Measurements from ENCODE around the gene OAS1.

GRCh38 chr12:112869778-112870177, 37.0 kb upstream of the OAS1 start:
- TF ChIP-seq, protein P1, sequence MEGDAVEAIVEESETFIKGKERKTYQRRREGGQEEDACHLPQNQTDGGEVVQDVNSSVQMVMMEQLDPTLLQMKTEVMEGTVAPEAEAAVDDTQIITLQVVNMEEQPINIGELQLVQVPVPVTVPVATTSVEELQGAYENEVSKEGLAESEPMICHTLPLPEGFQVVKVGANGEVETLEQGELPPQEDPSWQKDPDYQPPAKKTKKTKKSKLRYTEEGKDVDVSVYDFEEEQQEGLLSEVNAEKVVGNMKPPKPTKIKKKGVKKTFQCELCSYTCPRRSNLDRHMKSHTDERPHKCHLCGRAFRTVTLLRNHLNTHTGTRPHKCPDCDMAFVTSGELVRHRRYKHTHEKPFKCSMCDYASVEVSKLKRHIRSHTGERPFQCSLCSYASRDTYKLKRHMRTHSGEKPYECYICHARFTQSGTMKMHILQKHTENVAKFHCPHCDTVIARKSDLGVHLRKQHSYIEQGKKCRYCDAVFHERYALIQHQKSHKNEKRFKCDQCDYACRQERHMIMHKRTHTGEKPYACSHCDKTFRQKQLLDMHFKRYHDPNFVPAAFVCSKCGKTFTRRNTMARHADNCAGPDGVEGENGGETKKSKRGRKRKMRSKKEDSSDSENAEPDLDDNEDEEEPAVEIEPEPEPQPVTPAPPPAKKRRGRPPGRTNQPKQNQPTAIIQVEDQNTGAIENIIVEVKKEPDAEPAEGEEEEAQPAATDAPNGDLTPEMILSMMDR (IDR thresholded peaks at IDR 0.05 in 2 of 3, conservative IDR thresholded peaks at IDR 0.05 in 1 of 3; ENCODE audit: borderline replicate concordance in 1 of 3, insufficient read depth in 1 of 3, low read depth in 2 of 3, low read length in 2 of 3): no peak
- TF ChIP-seq TCF7L2 (IDR thresholded peaks at IDR 0.05; ENCODE audit: borderline replicate concordance, extremely low read depth, insufficient read depth, insufficient read length) (no peak), SP1 (IDR thresholded peaks at IDR 0.05; ENCODE audit: low read depth) (no peak), POLR2AphosphoS5 (IDR thresholded peaks at IDR 0.05; ENCODE audit: low read depth, low read length) (no peak), REST (IDR thresholded peaks at IDR 0.05; ENCODE audit: low read depth) (no peak), FOSL1 (IDR thresholded peaks at IDR 0.05; ENCODE audit: low read depth) (no peak), POLR2A (IDR thresholded peaks at IDR 0.05; ENCODE audit: borderline replicate concordance, extremely low read depth, insufficient read depth, insufficient read length) (no peak), EZH2phosphoT487 (IDR thresholded peaks at IDR 0.05; ENCODE audit: borderline replicate concordance) (no peak), EZH2 (IDR thresholded peaks at IDR 0.05) (no peak), ZNF274 (IDR thresholded peaks at IDR 0.05; ENCODE audit: low read depth, low read length) (no peak), SIN3A (IDR thresholded peaks at IDR 0.05; ENCODE audit: low read depth) (no peak), SRF (IDR thresholded peaks at IDR 0.05; ENCODE audit: low read depth) (no peak)
